Right renal pelvis (tissue), 4 donors: ENCODE results near the gene MORC1. TPM values are rescaled to one million over a fixed set of nuclear protein-coding genes. Genes with fewer than 3 reads are reported as not detected.
A peak's percentile ranks its signal among the peaks of the same experiment; 100 is the strongest.
"Not testable (repeated sequence)": the region's sequence is repeated elsewhere in the genome, so short reads cannot be mapped to it uniquely, and the experiment has no call there.

Experiments
- DNase-seq, 4 donors: peaks; one replicate each; pipeline ENCODE4 v3.0.0-alpha.2; 2013; ENCODE audit warnings: low read depth in 4 of 4, low spot score in 3 of 4, missing footprints in 1 of 4
- polyA plus RNA-seq, 4 donors: library from polyadenylated mRNA; unstranded; fragments of 120-200 nt; gene quantifications; one replicate each; pipeline ENCODE4 v1.2.1, GENCODE V29; 2013; ENCODE audit not compliant: insufficient read length in 4 of 4

MORC1 gene
- polyA plus RNA-seq, 4 donors = 0.40 to 0.82 (median 0.71) TPM

GRCh38 chr3:109112946-109113760 is 4.8 kb downstream of the MORC1 start:
- DNase-seq = no peak

- no peak for DNase-seq
Observed at GRCh38 chr3:109109574-109109973, 8.4 kb downstream of the MORC1 start.

GRCh38 chr3:109098079-109098644 is 19.8 kb downstream of the MORC1 start:
- no peak for DNase-seq

GRCh38 chr3:109095166-109095565 is 22.8 kb downstream of the MORC1 start:
- DNase-seq = no peak

GRCh38 chr3:109093561-109093960 is 24.4 kb downstream of the MORC1 start:
- no peak for DNase-seq

GRCh38 chr3:109091846-109092245 is 26.1 kb downstream of the MORC1 start:
- DNase-seq = no peak

GRCh38 chr3:109089265-109089664 is 28.7 kb downstream of the MORC1 start:
- DNase-seq = no peak

GRCh38 chr3:109081746-109082510 is 36.0 kb downstream of the MORC1 start:
- DNase-seq = no peak

- DNase-seq = not testable (repeated sequence)
Observed at GRCh38 chr3:109080090-109080489, 37.8 kb downstream of the MORC1 start.

GRCh38 chr3:109073116-109073515 is 44.8 kb downstream of the MORC1 start:
- DNase-seq = no peak

- no peak for DNase-seq
Observed at GRCh38 chr3:109072194-109072593, 45.7 kb downstream of the MORC1 start.

- no peak for DNase-seq
Observed at GRCh38 chr3:109071350-109072142, 46.4 kb downstream of the MORC1 start.

- peak in 2 of 4 donors; percentile 12 to 27 for DNase-seq
Observed at GRCh38 chr3:109070211-109070610, 47.7 kb downstream of the MORC1 start.

GRCh38 chr3:109066864-109067263 is 51.1 kb downstream of the MORC1 start:
- no peak for DNase-seq

GRCh38 chr3:109059264-109059663 is 58.7 kb downstream of the MORC1 start:
- no peak for DNase-seq

GRCh38 chr3:109057616-109058015 is 60.3 kb downstream of the MORC1 start:
- DNase-seq = no peak

- no peak for DNase-seq
Observed at GRCh38 chr3:109057056-109057455, 60.9 kb downstream of the MORC1 start.

GRCh38 chr3:109050591-109051167 is 67.3 kb downstream of the MORC1 start:
- no peak for DNase-seq

GRCh38 chr3:109047366-109047765 is 70.6 kb downstream of the MORC1 start:
- no peak for DNase-seq

GRCh38 chr3:109045271-109046040 is 72.5 kb downstream of the MORC1 start:
- DNase-seq = no peak
